Measurements from ENCODE around the gene NLGN3.

- TF ChIP-seq GATA2 (IDR thresholded peaks at IDR 0.05; ENCODE audit: low read depth, low read length) (no peak), GATA3 (IDR thresholded peaks at IDR 0.05; ENCODE audit: low read depth, low read length) (no peak)
Observed at GRCh38 chrX:71183341-71183740, 38.7 kb downstream of the NLGN3 start.
